Sciatic nerve (tissue), 2 donors: ENCODE measurements around the gene KIAA1671. TPM values are rescaled to one million over a fixed set of nuclear protein-coding genes. Genes with fewer than 3 reads are reported as not detected.

Experiments used
- ATAC-seq: fragments of 200-7000 bp; cut with Tn5 transposase; one replicate; pipeline ENCODE4 v1.9.1; 2020; ENCODE audit warnings: mild to moderate bottlenecking, moderate library complexity
- DNase-seq: peaks from one replicate; pipeline ENCODE4 v3.0.0-alpha.2; 2020; ENCODE audit warnings: low spot score
- intact Hi-C: fragments of 100-400 bp; cut with DNase I; formaldehyde crosslinking; loops from one replicate; pipeline ENCODE4 v1.14.2; 2022
- total RNA-seq: library from RNA; stranded (reverse); fragmentation: NEBNext Ultra II Directional; extraction: Animal tissue kit (Norgen Biotek cat#: 25700); gene quantifications from one replicate; pipeline ENCODE4 v1.2.1, GENCODE V29; 2021
- donor health status: DM: no; HTN: no; CAD: no.
- donor health status: DM: no; HTN: no; CAD: no.

Gene KIAA1671
- total RNA-seq, 1 donor from 2014 or later: 65.1 TPM

GRCh38 chr22:25143156-25144076 is 190.9 kb downstream of the KIAA1671 start:
- ATAC-seq: no peak
- intact Hi-C loops: no loop called here
- DNase-seq: no peak

GRCh38 chr22:25144522-25144921 is 192.0 kb downstream of the KIAA1671 start:
- ATAC-seq: no peak
- no peak for DNase-seq
- intact Hi-C loops: no loop called here

- DNase-seq (no peak), ATAC-seq (no peak)
- intact Hi-C loops: no loop called here
Measured at GRCh38 chr22:25146307-25146706, 193.8 kb downstream of the KIAA1671 start.

GRCh38 chr22:25146906-25147641 is 194.6 kb downstream of the KIAA1671 start:
- ATAC-seq (no peak), DNase-seq (no peak)
- intact Hi-C loops: no loop called here

GRCh38 chr22:25147642-25147928 is 195.1 kb downstream of the KIAA1671 start:
- intact Hi-C loops: no loop called here
- no peak for DNase-seq
- ATAC-seq: no peak

GRCh38 chr22:25148149-25148691 is 195.7 kb downstream of the KIAA1671 start:
- DNase-seq (no peak), ATAC-seq (peak; percentile 64)
- intact Hi-C loops: no loop called here

- no peak for ATAC-seq
- intact Hi-C loops: no loop called here
- DNase-seq: no peak
Measured at GRCh38 chr22:25149014-25149413, 196.5 kb downstream of the KIAA1671 start.

GRCh38 chr22:25153961-25154666 is 201.6 kb downstream of the KIAA1671 start:
- intact Hi-C loops: no loop called here
- DNase-seq: no peak
- ATAC-seq: peak; percentile 92

- no peak for ATAC-seq
- DNase-seq: no peak
- intact Hi-C loops: no loop called here
Measured at GRCh38 chr22:25154667-25154999, 202.1 kb downstream of the KIAA1671 start.

- ATAC-seq (no peak), DNase-seq (no peak)
- intact Hi-C loops: no loop called here
Measured at GRCh38 chr22:25156736-25157135, 204.2 kb downstream of the KIAA1671 start.

GRCh38 chr22:25159028-25159427 is 206.5 kb downstream of the KIAA1671 start:
- intact Hi-C loops: no loop called here
- ATAC-seq (no peak), DNase-seq (no peak)

- ATAC-seq: no peak
Measured at GRCh38 chr22:25160120-25160996, 207.8 kb downstream of the KIAA1671 start.

GRCh38 chr22:25161017-25161915 is 208.8 kb downstream of the KIAA1671 start:
- intact Hi-C loops: no loop called here
- ATAC-seq (no peak), DNase-seq (no peak)

More at GRCh38 chr22:25160120-25160996, 207.8 kb downstream of the KIAA1671 start:
- intact Hi-C loops: no loop called here
- no peak for DNase-seq

- no peak for ATAC-seq
- intact Hi-C loops: no loop called here
- DNase-seq: no peak
Measured at GRCh38 chr22:25161916-25162530, 209.5 kb downstream of the KIAA1671 start.

- intact Hi-C loops: no loop called here
- ATAC-seq (no peak), DNase-seq (no peak)
Measured at GRCh38 chr22:25162561-25162960, 210.0 kb downstream of the KIAA1671 start.

- intact Hi-C loops: no loop called here
- ATAC-seq: no peak
- no peak for DNase-seq
Measured at GRCh38 chr22:25165785-25166184, 213.3 kb downstream of the KIAA1671 start.

GRCh38 chr22:25166266-25167040 is 213.9 kb downstream of the KIAA1671 start:
- ATAC-seq: peak; percentile 17
- DNase-seq: no peak
- intact Hi-C loops: no loop called here
